ENCODE data around the gene OR52W1. TPM values are rescaled to one million over a fixed set of nuclear protein-coding genes. Genes with fewer than 3 reads are reported as not detected.

Gene OR52W1
- total and polyA plus RNA-seq, 2 donors (not counting 1 experiment from before 2014, with no cell fraction given): not detected

DNA sequence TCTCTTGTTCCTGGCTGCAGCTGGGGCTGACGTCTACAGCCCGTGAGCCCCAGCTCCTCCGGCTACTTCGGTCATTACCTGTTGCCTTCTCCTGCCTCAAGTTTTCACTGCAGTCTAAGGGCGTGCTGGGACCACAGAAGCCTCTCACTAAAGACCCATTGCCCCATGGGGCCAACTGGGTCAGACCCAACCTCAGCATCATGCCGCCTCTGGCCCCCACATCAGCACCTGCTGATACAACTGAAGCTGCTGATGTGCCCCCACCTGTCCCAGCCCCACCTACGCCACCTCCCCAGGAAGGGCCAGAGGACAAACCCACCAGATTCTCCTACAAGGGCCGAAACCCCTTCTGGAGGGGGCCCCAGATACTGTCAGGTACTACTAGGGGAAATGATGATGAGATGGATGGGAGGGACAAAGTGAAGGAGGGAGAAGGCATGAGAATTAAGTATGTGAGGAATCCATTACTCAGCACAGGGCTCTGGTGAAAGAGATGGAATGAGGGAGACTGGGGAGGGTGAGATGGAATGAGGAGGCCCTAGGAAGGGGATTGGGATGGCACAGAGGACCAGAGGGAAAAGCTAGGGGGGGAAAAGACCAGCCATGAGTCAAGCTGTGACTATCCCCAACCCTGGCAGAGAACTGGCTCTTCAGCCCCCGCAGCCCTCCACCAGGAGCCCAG lies 11.4 kb downstream of the OR52W1 start:
- Histone ChIP-seq H2AFZ (ENCODE audit: insufficient read depth, low read depth, low read length, poor library complexity, severe bottlenecking) (no peak overlapping the region), H3K79me2 (ENCODE audit: control insufficient read depth, insufficient read depth, low read length) (no peaks in the 10 kb centered on the region), H3K4me1 (ENCODE audit: control insufficient read depth in 2 of 2, insufficient read depth in 2 of 2, low read length in 2 of 2) (no peaks in the 10 kb centered on the region), H3K36me3 (replicated peaks in 1 of 2; ENCODE audit: control extremely low read depth in 1 of 2, control insufficient read depth in 1 of 2, extremely low read depth in 1 of 2, insufficient read depth in 2 of 2, low read length in 1 of 2) (peaks cover 0 to 36% of the 10 kb centered on the region in 2 experiments), H3K9me3 (ENCODE audit: control extremely low read depth in 1 of 3, control insufficient read depth in 2 of 3, insufficient read depth in 1 of 3, low read length in 2 of 3) (no peaks in the 10 kb centered on the region), H3K27ac (ENCODE audit: low read length in 2 of 2) (no peak overlapping the region), H3K9ac (ENCODE audit: low read length) (no peak overlapping the region), H3K4me3 (ENCODE audit: control extremely low read depth in 1 of 5, extremely low read depth in 1 of 5, insufficient read depth in 1 of 5, low read depth in 2 of 5, low read length in 4 of 5) (no peak overlapping the region), H3K4me2 (replicated peaks; ENCODE audit: low read depth, low read length, poor library complexity, severe bottlenecking) (no peak overlapping the region), H4K20me1 (ENCODE audit: control insufficient read depth, insufficient read depth, low read length, poor library complexity, severe bottlenecking) (no peaks in the 10 kb centered on the region), H3K27me3 (replicated peaks in 1 of 4; ENCODE audit: control extremely low read depth in 1 of 4, control insufficient read depth in 3 of 4, insufficient read depth in 4 of 4, low read length in 3 of 4) (no peaks in the 10 kb centered on the region)
- ChIA-PET POLR2A (no interaction called here), CTCF (no interaction called here)
- TF ChIP-seq, protein P1, sequence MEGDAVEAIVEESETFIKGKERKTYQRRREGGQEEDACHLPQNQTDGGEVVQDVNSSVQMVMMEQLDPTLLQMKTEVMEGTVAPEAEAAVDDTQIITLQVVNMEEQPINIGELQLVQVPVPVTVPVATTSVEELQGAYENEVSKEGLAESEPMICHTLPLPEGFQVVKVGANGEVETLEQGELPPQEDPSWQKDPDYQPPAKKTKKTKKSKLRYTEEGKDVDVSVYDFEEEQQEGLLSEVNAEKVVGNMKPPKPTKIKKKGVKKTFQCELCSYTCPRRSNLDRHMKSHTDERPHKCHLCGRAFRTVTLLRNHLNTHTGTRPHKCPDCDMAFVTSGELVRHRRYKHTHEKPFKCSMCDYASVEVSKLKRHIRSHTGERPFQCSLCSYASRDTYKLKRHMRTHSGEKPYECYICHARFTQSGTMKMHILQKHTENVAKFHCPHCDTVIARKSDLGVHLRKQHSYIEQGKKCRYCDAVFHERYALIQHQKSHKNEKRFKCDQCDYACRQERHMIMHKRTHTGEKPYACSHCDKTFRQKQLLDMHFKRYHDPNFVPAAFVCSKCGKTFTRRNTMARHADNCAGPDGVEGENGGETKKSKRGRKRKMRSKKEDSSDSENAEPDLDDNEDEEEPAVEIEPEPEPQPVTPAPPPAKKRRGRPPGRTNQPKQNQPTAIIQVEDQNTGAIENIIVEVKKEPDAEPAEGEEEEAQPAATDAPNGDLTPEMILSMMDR (IDR thresholded peaks at IDR 0.05): no peak
- TF ChIP-seq EZH2 (IDR thresholded peaks at IDR 0.05; ENCODE audit: borderline replicate concordance, insufficient read depth, low read depth, low read length, poor library complexity, severe bottlenecking): no peak
- no peak overlapping the region for H3K27ac Mint-ChIP-seq
- 98% methylated on average over 8 of the region's 9 CpGs for WGBS (ENCODE audit: insufficient coverage)
- no peak for ATAC-seq (ENCODE audit: low read depth)
- no peak overlapping the region for H3K4me3 Mint-ChIP-seq
- no peaks in the 10 kb centered on the region for H3K27me3 Mint-ChIP-seq
- intact Hi-C loops (cut with micrococcal nuclease): no loop called here
- no peaks in the 10 kb centered on the region for H3K9me3 Mint-ChIP-seq (ENCODE audit: insufficient read depth)
- no peaks in the 10 kb centered on the region for H3K4me1 Mint-ChIP-seq
- no peak for DNase-seq

DNA sequence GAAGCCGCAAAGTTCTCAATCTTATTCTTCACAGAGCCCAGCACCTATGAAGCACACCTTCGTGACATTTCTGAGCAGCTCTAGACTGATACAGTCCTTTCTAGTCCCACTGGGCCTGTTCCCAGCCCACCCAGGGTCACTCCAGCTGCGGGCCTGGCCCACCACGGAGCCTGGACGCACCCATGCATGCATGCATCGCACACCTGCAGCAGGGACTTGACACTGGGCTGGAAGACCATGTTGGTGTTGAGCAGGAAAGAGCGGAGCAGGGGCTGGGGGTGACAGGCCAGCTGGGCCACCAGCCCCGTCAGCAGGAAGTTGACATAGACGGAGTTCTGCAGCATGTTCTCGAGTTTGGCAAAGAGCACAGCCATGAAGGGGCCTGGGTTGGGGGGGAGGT lies 15.5 kb downstream of the OR52W1 start:
- Histone ChIP-seq H3K4me2 (replicated peaks; ENCODE audit: low read depth, low read length, poor library complexity, severe bottlenecking) (no peak overlapping the region), H3K9ac (ENCODE audit: low read length) (no peak overlapping the region), H3K4me3 (ENCODE audit: control extremely low read depth in 1 of 5, extremely low read depth in 1 of 5, insufficient read depth in 1 of 5, low read depth in 2 of 5, low read length in 4 of 5) (no peak overlapping the region), H4K20me1 (ENCODE audit: control insufficient read depth, insufficient read depth, low read length, poor library complexity, severe bottlenecking) (no peaks in the 10 kb centered on the region), H2AFZ (ENCODE audit: insufficient read depth, low read depth, low read length, poor library complexity, severe bottlenecking) (no peak overlapping the region), H3K27ac (ENCODE audit: low read length in 2 of 2) (no peak overlapping the region), H3K36me3 (replicated peaks in 1 of 2; ENCODE audit: control extremely low read depth in 1 of 2, control insufficient read depth in 1 of 2, extremely low read depth in 1 of 2, insufficient read depth in 2 of 2, low read length in 1 of 2) (peaks cover 0 to 68% of the 10 kb centered on the region in 2 experiments), H3K79me2 (ENCODE audit: control insufficient read depth, insufficient read depth, low read length) (no peaks in the 10 kb centered on the region), H3K9me3 (ENCODE audit: control extremely low read depth in 1 of 3, control insufficient read depth in 2 of 3, insufficient read depth in 1 of 3, low read length in 2 of 3) (no peaks in the 10 kb centered on the region), H3K4me1 (ENCODE audit: control insufficient read depth in 2 of 2, insufficient read depth in 2 of 2, low read length in 2 of 2) (no peaks in the 10 kb centered on the region), H3K27me3 (replicated peaks in 1 of 4; ENCODE audit: control extremely low read depth in 1 of 4, control insufficient read depth in 3 of 4, insufficient read depth in 4 of 4, low read length in 3 of 4) (no peaks in the 10 kb centered on the region)
- ATAC-seq (ENCODE audit: low read depth): no peak
- CTCF ChIA-PET: interaction anchor here (0.6 kb wide), 1 partner anchor 1754 kb away, joined by 3 read pairs; no protein-coding TSS in a partner anchor
- no peak for TF ChIP-seq EZH2 (IDR thresholded peaks at IDR 0.05; ENCODE audit: borderline replicate concordance, insufficient read depth, low read depth, low read length, poor library complexity, severe bottlenecking)
- TF ChIP-seq, protein P1 (IDR thresholded peaks at IDR 0.05): no peak
- POLR2A ChIA-PET: no interaction called here
- no peaks in the 10 kb centered on the region for H3K27me3 Mint-ChIP-seq
- no peaks in the 10 kb centered on the region for H3K9me3 Mint-ChIP-seq (ENCODE audit: insufficient read depth)
- intact Hi-C loops (cut with micrococcal nuclease): no loop called here
- no peak overlapping the region for H3K4me3 Mint-ChIP-seq
- no peaks in the 10 kb centered on the region for H3K4me1 Mint-ChIP-seq
- H3K27ac Mint-ChIP-seq: no peak overlapping the region
- DNase-seq: no peak
- 98% methylated on average over 9 of the region's 10 CpGs for WGBS (ENCODE audit: insufficient coverage)
